Stomach (tissue), 9 donors: ENCODE measurements around the gene FRAS1. TPM values are rescaled to one million over a fixed set of nuclear protein-coding genes. Genes with fewer than 3 reads are reported as not detected.

ENCODE experiments used
- DNase-seq, 2 donors: peaks; one replicate each; pipeline versions ENCODE4 v3.0.0 to v3.0.0-alpha.2; 2013 to 2019
- H3K27ac ChIP-seq, 5 donors: fragments of 200-600 bp in 4 of 5; sonication (generic) in 4 of 5; one replicate each; pipeline ENCODE4 v1.5.1; 2013 to 2019; ENCODE audit warnings: mild to moderate bottlenecking in 1 of 5, moderate library complexity in 1 of 5
- H3K27me3 ChIP-seq, 3 donors: fragments of 200-600 bp; sonication (generic); one replicate each; pipeline ENCODE4 v1.5.1; 2017 to 2019; ENCODE audit warnings: mixed run types in 1 of 3
- H3K36me3 ChIP-seq, 4 donors: fragments of 200-600 bp; sonication (generic); 1 replicate in 3 of 4; 2 replicates in 1 of 4; pipeline ENCODE4 v1.5.1; 2016 to 2019
- H3K4me1 ChIP-seq, 4 donors: fragments of 200-600 bp; sonication (generic); one replicate each; pipeline ENCODE4 v1.5.1; 2016 to 2019
- H3K4me3 ChIP-seq, 4 donors: fragments of 200-600 bp; sonication (generic) in 3 of 4; one replicate each; pipeline ENCODE4 v1.5.1; 2016 to 2019; ENCODE audit warnings: mild to moderate bottlenecking in 1 of 4
- H3K9me3 ChIP-seq, 4 donors: fragments of 200-600 bp; sonication (generic); one replicate each; pipeline ENCODE4 v1.5.1; 2016 to 2019
- EP300 ChIP-seq: sonication (generic); formaldehyde crosslinking; IDR thresholded peaks from one replicate; pipeline ENCODE4 v1.6.1; 2017; ENCODE audit warnings: antibody characterized with exemption
- POLR2A ChIP-seq, 4 donors: fragments of 450-650 bp; IDR thresholded peaks; one replicate each; pipeline ENCODE4 v1.6.1; 2016; ENCODE audit warnings: antibody characterized with exemption in 4 of 4, control low read depth in 2 of 4, mild to moderate bottlenecking in 1 of 4, moderate library complexity in 1 of 4
- POLR2AphosphoS5 ChIP-seq, 3 donors: sonication (generic); formaldehyde crosslinking; IDR thresholded peaks; one replicate each; pipeline ENCODE4 v1.6.1; 2016; ENCODE audit warnings: antibody characterized with exemption in 3 of 3
- WGBS, 5 donors: extraction: QIAGEN DNeasy Blood & Tissue Kit in 3 of 5; methylation state at CpG; one replicate each; pipeline versions ENCODE4 v1.1.5 to v1.1.7; 2013 to 2018; 5-methylcytosine and 5-hydroxymethylcytosine counted together
- intact Hi-C: fragments of 100-400 bp; cut with DNase I; formaldehyde crosslinking; loops from one replicate; pipeline ENCODE4 v1.15.1; 2023; ENCODE audit warnings: low total_unique reads
- polyA plus RNA-seq, 3 donors: library from polyadenylated mRNA; stranded (reverse); fragments of 200-250 nt; gene quantifications; one replicate each; pipeline ENCODE4 v1.2.3, GENCODE V29; 2013
- total RNA-seq, 5 donors: library from RNA; depleted of rRNA; stranded (reverse); fragments of >200 nt; gene quantifications; one replicate each; pipeline versions ENCODE4 v1.1.0 to v1.2.3, GENCODE V29; 2014 to 2016
- TF ChIP-seq, protein P1 (sequence below), 7 experiments: fragments of 450-650 bp in 4 of 7; fragments of 200-600 bp in 3 of 7; sonication (generic) in 3 of 7; IDR thresholded peaks; one replicate each; pipeline ENCODE4 v1.5.1; 2016 to 2019; ENCODE audit warnings: antibody characterized with exemption in 7 of 7, control low read depth in 2 of 7, mild to moderate bottlenecking in 1 of 7
- donor health status: healthy with polysubstance abuse.
- donor health status: Bipolar disorder and iron deficiency.
- donor health status: healthy.

The FRAS1 gene
- total and polyA plus RNA-seq, 8 donors: under 0.01 to 12.7 (median 2.0) TPM

DNA sequence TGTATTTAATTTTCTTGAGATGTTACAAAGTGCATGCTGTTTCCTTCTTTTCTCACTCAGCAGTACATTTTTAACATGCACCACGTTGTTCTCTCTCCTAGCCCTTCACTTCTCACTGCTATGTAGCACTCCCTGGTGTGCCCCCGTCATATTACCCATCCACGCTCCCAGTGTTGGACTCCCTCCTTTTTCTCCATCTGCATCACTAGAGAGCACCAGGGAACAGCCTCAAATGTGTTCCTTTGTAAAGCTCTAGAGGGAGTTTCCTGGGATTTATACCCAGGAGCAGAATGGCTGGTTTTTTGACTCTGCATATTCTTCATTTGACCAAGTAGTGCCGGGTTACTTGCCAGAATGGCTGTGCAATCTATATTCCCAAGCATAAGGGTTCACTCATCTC, 254.2 kb downstream of the FRAS1 start:
- Histone ChIP-seq H3K9me3 (no peaks in the 10 kb centered on the region), H3K36me3 (no peaks in the 10 kb centered on the region), H3K4me1 (no peaks in the 10 kb centered on the region), H3K4me3 (no peak overlapping the region), H3K27me3 (no peaks in the 10 kb centered on the region), H3K27ac (no peak overlapping the region)
- TF ChIP-seq POLR2A (IDR thresholded peaks at IDR 0.05): no peak
- TF ChIP-seq POLR2AphosphoS5 (IDR thresholded peaks at IDR 0.05): no peak
- TF ChIP-seq, protein P1, sequence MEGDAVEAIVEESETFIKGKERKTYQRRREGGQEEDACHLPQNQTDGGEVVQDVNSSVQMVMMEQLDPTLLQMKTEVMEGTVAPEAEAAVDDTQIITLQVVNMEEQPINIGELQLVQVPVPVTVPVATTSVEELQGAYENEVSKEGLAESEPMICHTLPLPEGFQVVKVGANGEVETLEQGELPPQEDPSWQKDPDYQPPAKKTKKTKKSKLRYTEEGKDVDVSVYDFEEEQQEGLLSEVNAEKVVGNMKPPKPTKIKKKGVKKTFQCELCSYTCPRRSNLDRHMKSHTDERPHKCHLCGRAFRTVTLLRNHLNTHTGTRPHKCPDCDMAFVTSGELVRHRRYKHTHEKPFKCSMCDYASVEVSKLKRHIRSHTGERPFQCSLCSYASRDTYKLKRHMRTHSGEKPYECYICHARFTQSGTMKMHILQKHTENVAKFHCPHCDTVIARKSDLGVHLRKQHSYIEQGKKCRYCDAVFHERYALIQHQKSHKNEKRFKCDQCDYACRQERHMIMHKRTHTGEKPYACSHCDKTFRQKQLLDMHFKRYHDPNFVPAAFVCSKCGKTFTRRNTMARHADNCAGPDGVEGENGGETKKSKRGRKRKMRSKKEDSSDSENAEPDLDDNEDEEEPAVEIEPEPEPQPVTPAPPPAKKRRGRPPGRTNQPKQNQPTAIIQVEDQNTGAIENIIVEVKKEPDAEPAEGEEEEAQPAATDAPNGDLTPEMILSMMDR (IDR thresholded peaks at IDR 0.05): no peak
- no peak for TF ChIP-seq EP300
- no peak for DNase-seq
- intact Hi-C loops: no loop called here
- WGBS, 5 donors: 61 to 82% (median 77%) methylated on average over 4 of the region's 4 CpGs

DNA sequence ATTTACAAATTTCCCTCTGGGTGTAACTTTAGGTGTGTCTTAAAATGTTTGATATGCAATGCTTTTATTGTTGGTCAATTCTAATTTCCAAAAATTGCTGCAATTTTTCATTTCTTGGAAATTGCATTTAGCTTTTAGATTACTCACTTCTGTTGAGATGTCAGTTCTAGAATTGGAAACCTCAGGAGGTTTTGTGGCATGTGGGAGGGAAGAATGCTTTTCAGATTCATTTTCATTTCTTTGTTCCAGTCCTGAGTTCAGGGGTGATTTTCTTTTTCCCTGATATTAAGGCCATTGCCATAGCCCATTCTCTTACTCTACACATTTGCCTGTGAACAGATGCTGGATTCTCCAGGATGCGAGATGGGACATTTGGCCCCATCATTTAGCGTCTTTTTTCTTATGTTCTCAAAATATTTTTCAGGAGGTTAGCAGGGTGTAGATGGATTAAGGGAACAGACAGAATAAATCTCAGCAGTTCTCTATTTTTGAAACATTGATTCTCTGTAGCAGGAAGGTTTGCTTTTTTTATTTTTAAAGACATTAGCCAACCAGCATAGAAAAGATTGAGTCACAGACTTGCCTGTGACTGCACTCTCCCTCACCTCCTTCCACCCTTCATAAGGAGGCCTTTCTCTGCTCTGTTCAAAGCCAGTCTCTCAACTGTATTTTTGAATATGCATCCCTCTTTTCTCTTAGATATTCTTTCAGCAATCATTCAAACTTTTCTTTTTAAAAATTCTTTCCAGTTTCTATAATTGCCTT, 256.0 kb downstream of the FRAS1 start:
- Histone ChIP-seq H3K4me3 (no peak overlapping the region), H3K36me3 (peaks cover 0 to 6% (median 0%) of the 10 kb centered on the region in 4 donors), H3K27me3 (no peaks in the 10 kb centered on the region), H3K9me3 (no peaks in the 10 kb centered on the region), H3K27ac (no peak overlapping the region), H3K4me1 (no peaks in the 10 kb centered on the region)
- DNase-seq: no peak
- intact Hi-C loops: no loop called here
- no peak for TF ChIP-seq EP300
- TF ChIP-seq, protein P1 (IDR thresholded peaks at IDR 0.05): no peak
- TF ChIP-seq POLR2AphosphoS5 (IDR thresholded peaks at IDR 0.05): no peak
- no peak for TF ChIP-seq POLR2A (IDR thresholded peaks at IDR 0.05)
- 91 to 96% (median 93%) methylated on average over 2 of the region's 2 CpGs for WGBS, 5 donors

DNA sequence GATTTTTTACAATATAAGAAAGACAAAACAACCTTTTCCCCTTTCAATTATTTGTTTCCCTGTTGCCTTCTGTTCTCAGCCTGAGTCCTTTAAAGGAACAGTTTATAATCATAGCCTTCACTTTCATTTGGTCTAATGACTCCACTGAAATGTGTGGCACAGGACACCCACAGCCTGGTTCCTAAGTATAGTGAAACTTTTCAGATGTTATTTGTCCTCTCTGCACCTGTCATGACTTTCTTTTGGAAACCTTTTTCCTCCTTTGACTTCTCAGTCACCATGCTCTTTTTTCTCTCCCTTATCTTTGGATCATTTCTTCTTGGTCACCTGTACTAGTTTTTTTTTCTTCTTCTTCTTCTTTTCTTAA, 256.6 kb downstream of the FRAS1 start:
- Histone ChIP-seq H3K9me3 (no peaks in the 10 kb centered on the region), H3K36me3 (peaks cover 0 to 6% (median 0%) of the 10 kb centered on the region in 4 donors), H3K4me1 (no peaks in the 10 kb centered on the region), H3K4me3 (no peak overlapping the region), H3K27ac (no peak overlapping the region), H3K27me3 (no peaks in the 10 kb centered on the region)
- no peak for DNase-seq
- intact Hi-C loops: no loop called here
- TF ChIP-seq POLR2AphosphoS5 (IDR thresholded peaks at IDR 0.05) (no peak), POLR2A (IDR thresholded peaks at IDR 0.05) (no peak), EP300 (no peak)
- TF ChIP-seq, protein P1 (IDR thresholded peaks at IDR 0.05): no peak

DNA sequence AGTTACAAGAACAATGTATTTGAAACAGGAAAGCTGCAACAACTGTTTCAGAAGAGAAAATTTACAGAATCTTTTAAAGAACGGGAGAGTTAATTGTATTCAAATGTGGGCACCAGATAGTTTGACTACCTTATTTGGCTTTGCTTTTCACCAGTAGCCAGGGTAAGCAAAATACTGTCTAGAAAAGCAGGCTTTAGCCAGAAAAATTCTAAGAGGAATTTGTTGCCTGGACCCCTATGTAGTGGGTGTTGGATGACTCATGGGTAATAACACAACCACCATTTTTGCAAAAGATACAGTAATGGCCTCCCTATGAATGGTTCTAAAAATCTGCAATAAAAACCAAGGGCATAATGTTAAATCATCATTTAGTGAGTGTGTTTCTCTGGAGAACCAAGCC, 261.0 kb downstream of the FRAS1 start:
- H3K9me3 ChIP-seq: no peaks in the 10 kb centered on the region
- no peak overlapping the region for H3K27ac ChIP-seq
- H3K4me1 ChIP-seq: no peaks in the 10 kb centered on the region
- H3K27me3 ChIP-seq: no peaks in the 10 kb centered on the region
- intact Hi-C loops: no loop called here
- no peak for DNase-seq
- H3K4me3 ChIP-seq: no peak overlapping the region
- TF ChIP-seq, protein P1 (IDR thresholded peaks at IDR 0.05): no peak
- TF ChIP-seq EP300 (no peak), POLR2AphosphoS5 (IDR thresholded peaks at IDR 0.05) (no peak), POLR2A (IDR thresholded peaks at IDR 0.05) (no peak)
- H3K36me3 ChIP-seq: peaks cover 0 to 6% (median 0%) of the 10 kb centered on the region in 4 donors
- whole genome bisulfite sequencing, 5 donors: 89 to 94% (median 92%) methylated on average over 1 of the region's 1 CpG
